Hepatocyte (in vitro differentiated cells): ENCODE measurements around the gene TNNC1. TPM values are rescaled to one million over a fixed set of nuclear protein-coding genes. Genes with fewer than 3 reads are reported as not detected.

ENCODE experiments used
- DNase-seq: peaks from one replicate; pipeline ENCODE4 v3.0.0-alpha.2; 2016; ENCODE audit warnings: low spot score
- H2AFZ ChIP-seq: fragments of 200-600 bp; sonication (generic); 2 replicates; pipeline ENCODE4 v1.6.0; 2016; ENCODE audit warnings: antibody characterized with exemption, mild to moderate bottlenecking
- H3K27ac ChIP-seq: fragments of 200-600 bp; sonication (generic); 2 replicates; pipeline ENCODE4 v1.5.1; 2016; ENCODE audit warnings: mild to moderate bottlenecking
- H3K27me3 ChIP-seq: fragments of 200-600 bp; sonication (generic); 2 replicates; pipeline ENCODE4 v1.6.1; 2016
- H3K36me3 ChIP-seq: fragments of 200-600 bp; sonication (generic); replicated peaks from 2 replicates; pipeline ENCODE4 v1.5.1; 2016; ENCODE audit warnings: low read depth; ENCODE audit not compliant: insufficient read depth
- H3K4me1 ChIP-seq: fragments of 200-600 bp; sonication (generic); 2 replicates; pipeline ENCODE4 v1.5.1; 2016; ENCODE audit warnings: mild to moderate bottlenecking, moderate library complexity; ENCODE audit not compliant: insufficient read depth
- H3K4me2 ChIP-seq: fragments of 200-600 bp; sonication (generic); 2 replicates; pipeline ENCODE4 v1.6.0; 2016
- H3K4me3 ChIP-seq: fragments of 200-600 bp; sonication (generic); 2 replicates; pipeline ENCODE4 v1.5.1; 2016; ENCODE audit warnings: mild to moderate bottlenecking
- H3K79me2 ChIP-seq: fragments of 200-600 bp; sonication (generic); 2 replicates; pipeline ENCODE4 v1.6.0; 2017; ENCODE audit warnings: mild to moderate bottlenecking
- H3K9me2 ChIP-seq: fragments of 200-600 bp; sonication (generic); replicated peaks from 2 replicates; pipeline ENCODE4 v1.6.0; 2017; ENCODE audit warnings: mild to moderate bottlenecking; ENCODE audit not compliant: insufficient read depth
- H3K9me3 ChIP-seq: fragments of 200-600 bp; sonication (generic); 2 replicates; pipeline ENCODE4 v1.5.1; 2016; ENCODE audit warnings: low read depth, mild to moderate bottlenecking
- H4K20me1 ChIP-seq: fragments of 200-600 bp; sonication (generic); 2 replicates; pipeline ENCODE4 v1.6.0; 2016; ENCODE audit warnings: mild to moderate bottlenecking; ENCODE audit not compliant: insufficient read depth, poor library complexity, severe bottlenecking
- EZH2 ChIP-seq: fragments of 200-600 bp; sonication (generic); IDR thresholded peaks from 2 replicates; pipeline ENCODE4 v1.6.1; 2016; ENCODE audit warnings: antibody characterized with exemption, mild to moderate bottlenecking, borderline replicate concordance
- EZH2phosphoT487 ChIP-seq: fragments of 200-600 bp; sonication (generic); IDR thresholded peaks from one replicate; pipeline ENCODE4 v1.6.1; 2018; ENCODE audit warnings: antibody characterized with exemption, mild to moderate bottlenecking, low read depth, moderate library complexity; ENCODE audit not compliant: unreplicated experiment, severe bottlenecking
- WGBS: methylation state at CpG from one replicate; pipeline ENCODE4 v1.1.6; 2016; ENCODE audit warnings: low lambda C conversion rate; ENCODE audit errors: missing lambda C conversion rate; 5-methylcytosine and 5-hydroxymethylcytosine counted together
- polyA plus RNA-seq: library from polyadenylated mRNA; unstranded; fragments of >200 nt; fragmentation: Nextera tagmentation; extraction: Ambion mirVana; gene quantifications from 2 replicates; pipeline ENCODE4 v1.2.1, GENCODE V29; 2016
- total RNA-seq: library from RNA; depleted of rRNA; stranded (reverse); fragments of >200 nt; gene quantifications from 2 replicates; pipeline ENCODE4 v1.2.3, GENCODE V29; 2014
- TF ChIP-seq, protein P1 (sequence below): fragments of 200-600 bp; sonication (generic); IDR thresholded peaks from 2 replicates; pipeline ENCODE4 v1.5.1; 2016; ENCODE audit warnings: antibody characterized with exemption, mild to moderate bottlenecking; ENCODE audit not compliant: poor library complexity

TNNC1 gene
- total and polyA plus RNA-seq, 2 experiments from 2014 or later: 9.7 to 15.0 TPM

DNA sequence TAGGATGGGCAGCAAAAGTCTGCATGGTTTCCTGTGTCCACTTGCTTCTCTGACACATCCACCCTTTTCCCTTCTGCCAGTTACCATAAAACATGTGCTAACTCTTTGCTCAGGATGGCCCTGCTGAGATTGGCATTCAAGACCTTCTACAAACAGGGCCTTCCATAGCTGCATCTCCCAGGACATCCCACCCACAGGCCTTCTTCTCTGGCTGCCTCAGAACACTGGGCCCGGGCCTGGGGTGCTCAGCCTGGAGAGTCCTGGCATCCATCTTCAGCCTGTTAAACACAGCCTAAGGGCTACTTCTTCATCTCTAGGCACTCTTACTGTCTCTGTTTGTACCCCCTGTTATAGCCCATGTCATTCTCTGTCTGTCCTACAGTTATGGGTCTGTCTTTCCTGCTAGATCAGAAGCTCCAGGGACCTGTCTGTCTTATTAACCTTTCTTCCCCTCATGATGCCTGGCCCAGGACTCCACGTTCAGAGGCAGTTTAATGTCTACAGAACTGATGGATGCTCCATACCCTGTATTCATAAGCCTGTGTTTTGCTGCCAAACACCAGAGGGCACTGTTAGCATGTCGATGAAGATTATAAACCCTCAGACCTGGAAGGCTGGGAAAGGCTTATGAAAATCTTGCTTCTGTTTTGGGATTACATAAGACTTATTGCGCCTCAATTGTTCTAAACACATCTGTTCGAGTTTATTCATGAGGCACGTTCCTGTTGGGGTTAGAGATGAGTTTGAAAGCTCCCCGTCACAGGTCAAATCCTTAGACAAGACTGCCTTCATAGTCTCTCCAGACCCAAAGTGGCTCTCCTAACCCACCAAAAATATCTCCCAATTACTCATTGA is 25.5 kb downstream of the TNNC1 start:
- 20% methylated on average over 7 of the region's 7 CpGs for WGBS
- H2AFZ ChIP-seq: no peak overlapping the region
- no peaks in the 10 kb centered on the region for H3K9me2 ChIP-seq
- H3K27me3 ChIP-seq: no peaks in the 10 kb centered on the region
- no peaks in the 10 kb centered on the region for H4K20me1 ChIP-seq
- H3K4me3 ChIP-seq: no peak overlapping the region
- no peak overlapping the region for H3K4me2 ChIP-seq
- no peaks in the 10 kb centered on the region for H3K79me2 ChIP-seq
- no peaks in the 10 kb centered on the region for H3K9me3 ChIP-seq
- DNase-seq: peak; percentile 84
- TF ChIP-seq, protein P1, sequence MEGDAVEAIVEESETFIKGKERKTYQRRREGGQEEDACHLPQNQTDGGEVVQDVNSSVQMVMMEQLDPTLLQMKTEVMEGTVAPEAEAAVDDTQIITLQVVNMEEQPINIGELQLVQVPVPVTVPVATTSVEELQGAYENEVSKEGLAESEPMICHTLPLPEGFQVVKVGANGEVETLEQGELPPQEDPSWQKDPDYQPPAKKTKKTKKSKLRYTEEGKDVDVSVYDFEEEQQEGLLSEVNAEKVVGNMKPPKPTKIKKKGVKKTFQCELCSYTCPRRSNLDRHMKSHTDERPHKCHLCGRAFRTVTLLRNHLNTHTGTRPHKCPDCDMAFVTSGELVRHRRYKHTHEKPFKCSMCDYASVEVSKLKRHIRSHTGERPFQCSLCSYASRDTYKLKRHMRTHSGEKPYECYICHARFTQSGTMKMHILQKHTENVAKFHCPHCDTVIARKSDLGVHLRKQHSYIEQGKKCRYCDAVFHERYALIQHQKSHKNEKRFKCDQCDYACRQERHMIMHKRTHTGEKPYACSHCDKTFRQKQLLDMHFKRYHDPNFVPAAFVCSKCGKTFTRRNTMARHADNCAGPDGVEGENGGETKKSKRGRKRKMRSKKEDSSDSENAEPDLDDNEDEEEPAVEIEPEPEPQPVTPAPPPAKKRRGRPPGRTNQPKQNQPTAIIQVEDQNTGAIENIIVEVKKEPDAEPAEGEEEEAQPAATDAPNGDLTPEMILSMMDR: peak; percentile 89
- no peak for TF ChIP-seq EZH2
- peak overlapping the region; percentile 51 for H3K27ac ChIP-seq
- peaks cover 10% of the 10 kb centered on the region for H3K4me1 ChIP-seq
- no peaks in the 10 kb centered on the region for H3K36me3 ChIP-seq

DNA sequence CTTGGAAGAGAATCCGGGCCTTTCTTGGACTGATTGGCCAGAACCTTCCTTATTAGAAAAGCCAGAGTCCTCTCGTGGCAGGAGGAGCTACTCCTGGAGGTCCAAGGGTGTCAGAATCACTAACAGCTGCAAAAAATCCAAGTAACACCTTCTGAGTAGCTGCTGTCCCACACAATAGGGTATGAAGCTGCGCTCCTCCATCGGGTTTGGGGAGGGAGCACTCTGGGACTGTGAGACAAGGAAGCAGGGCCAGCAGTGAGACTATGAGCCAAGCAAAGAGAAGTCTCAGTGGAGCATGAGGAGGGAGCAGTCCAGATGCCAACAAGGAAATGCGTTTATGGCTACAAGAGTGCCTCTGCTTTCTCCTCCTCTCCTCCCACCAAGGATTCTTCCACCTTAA is 30.7 kb downstream of the TNNC1 start:
- WGBS: 67% methylated on average over 5 of the region's 5 CpGs
- H3K4me1 ChIP-seq: no peaks in the 10 kb centered on the region
- H3K9me2 ChIP-seq: no peaks in the 10 kb centered on the region
- H3K27me3 ChIP-seq: no peaks in the 10 kb centered on the region
- no peak for DNase-seq
- no peak overlapping the region for H3K27ac ChIP-seq
- no peaks in the 10 kb centered on the region for H3K9me3 ChIP-seq
- H3K79me2 ChIP-seq: no peaks in the 10 kb centered on the region
- no peak overlapping the region for H3K4me2 ChIP-seq
- no peak overlapping the region for H3K4me3 ChIP-seq
- H4K20me1 ChIP-seq: no peaks in the 10 kb centered on the region
- no peaks in the 10 kb centered on the region for H3K36me3 ChIP-seq
- H2AFZ ChIP-seq: no peak overlapping the region
- TF ChIP-seq EZH2 (no peak), EZH2phosphoT487 (no peak)
- TF ChIP-seq, protein P1: no peak

DNA sequence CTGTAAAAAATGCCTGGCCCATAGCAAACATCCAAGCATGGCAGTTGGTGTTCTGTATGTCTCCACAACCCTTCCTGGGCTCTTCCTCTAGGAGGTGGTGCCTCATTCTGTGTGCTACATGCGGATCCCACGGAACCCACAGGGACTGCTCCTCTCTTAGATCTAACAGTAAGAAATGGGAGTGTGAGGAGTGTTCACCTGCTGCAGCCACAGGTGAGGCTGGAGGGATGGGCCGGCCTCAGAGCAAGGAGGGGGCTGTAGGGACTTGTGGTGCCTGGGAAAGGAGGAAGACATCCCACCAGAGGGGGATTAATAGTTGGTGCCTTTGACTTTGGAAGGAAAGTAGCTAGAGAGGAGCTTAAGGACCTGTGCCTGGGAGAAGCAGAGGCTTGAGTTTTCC is 31.2 kb downstream of the TNNC1 start:
- Histone ChIP-seq H2AFZ (no peak overlapping the region), H3K4me2 (no peak overlapping the region), H4K20me1 (no peaks in the 10 kb centered on the region), H3K27me3 (no peaks in the 10 kb centered on the region), H3K4me1 (no peaks in the 10 kb centered on the region), H3K79me2 (no peaks in the 10 kb centered on the region), H3K36me3 (no peaks in the 10 kb centered on the region), H3K4me3 (no peak overlapping the region), H3K27ac (no peak overlapping the region), H3K9me3 (no peaks in the 10 kb centered on the region), H3K9me2 (no peaks in the 10 kb centered on the region)
- WGBS: 85% methylated on average over 3 of the region's 3 CpGs
- TF ChIP-seq, protein P1: no peak
- TF ChIP-seq EZH2phosphoT487: no peak
- TF ChIP-seq EZH2: no peak
- DNase-seq: no peak
